Hepatocyte (in vitro differentiated cells): ENCODE results near the gene DOHH.
"Not testable (repeated sequence)": the region's sequence is repeated elsewhere in the genome, so short reads cannot be mapped to it uniquely, and the experiment has no call there.

Source experiments
- CTCF ChIP-seq: fragments of 200-600 bp; sonication (generic); IDR thresholded peaks from 2 replicates; pipeline ENCODE4 v1.5.1; 2016; ENCODE audit warnings: antibody characterized with exemption, mild to moderate bottlenecking; ENCODE audit not compliant: poor library complexity
- EZH2 ChIP-seq: fragments of 200-600 bp; sonication (generic); IDR thresholded peaks from 2 replicates; pipeline ENCODE4 v1.6.1; 2016; ENCODE audit warnings: antibody characterized with exemption, mild to moderate bottlenecking, borderline replicate concordance
- EZH2phosphoT487 ChIP-seq: fragments of 200-600 bp; sonication (generic); IDR thresholded peaks from one replicate; pipeline ENCODE4 v1.6.1; 2018; ENCODE audit warnings: antibody characterized with exemption, mild to moderate bottlenecking, low read depth, moderate library complexity; ENCODE audit not compliant: unreplicated experiment, severe bottlenecking

- not testable (repeated sequence) for TF ChIP-seq EZH2, CTCF, EZH2phosphoT487
Observed at GRCh38 chr19:3508121-3508661, 7.7 kb upstream of the DOHH start.
